Measurements from ENCODE around the gene AGAP1. TPM values are rescaled to one million over a fixed set of nuclear protein-coding genes. Genes with fewer than 3 reads are reported as not detected.

Gene AGAP1
- total RNA-seq, 3 donors from 2014 or later (not counting 1 experiment from before 2014, with no cell fraction given) = 42.0 to 56.4 (median 45.7) TPM

DNA sequence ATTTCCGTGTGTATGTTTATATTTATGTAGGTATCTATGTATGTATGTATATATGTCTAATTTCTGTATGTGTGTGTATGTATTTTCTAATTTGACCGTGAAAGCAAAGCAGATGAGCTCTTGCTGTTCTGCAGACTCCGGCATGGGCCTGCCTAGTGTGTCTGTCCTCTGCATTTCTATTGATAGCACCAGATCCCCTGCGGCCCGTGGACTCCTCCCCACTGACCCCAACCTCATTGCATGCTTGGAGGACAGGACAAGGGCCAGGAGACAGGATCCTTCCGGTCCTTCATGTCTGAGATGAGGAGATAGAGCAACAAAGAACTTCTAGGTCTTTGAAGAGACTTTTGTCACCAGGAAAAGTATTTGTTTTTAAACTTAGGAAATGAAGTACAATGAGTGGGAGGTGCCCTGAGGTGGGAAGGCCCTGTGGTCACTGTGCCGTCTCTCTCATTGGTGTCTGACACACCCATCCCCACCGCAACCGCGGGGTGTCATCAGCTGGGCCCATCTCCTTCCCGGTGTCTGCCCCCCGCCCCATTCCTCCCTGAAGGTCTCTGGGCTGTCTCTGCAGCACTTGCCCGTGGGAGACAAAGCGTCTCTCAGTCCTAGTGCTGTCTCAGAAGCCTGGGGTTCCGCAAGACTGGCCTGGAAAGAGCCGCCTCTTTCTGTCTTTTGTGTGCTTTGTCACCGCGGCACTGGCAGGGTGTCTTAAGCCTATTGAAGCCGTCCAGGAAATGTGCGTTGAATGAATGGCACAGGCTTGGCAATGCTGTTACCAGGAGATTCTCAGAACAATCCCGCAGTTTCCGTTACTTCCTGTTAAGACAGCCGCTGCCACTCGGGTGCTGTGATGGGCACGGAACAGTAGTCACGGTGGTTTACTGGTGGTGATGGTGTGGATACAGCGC is 216.4 kb downstream of the AGAP1 start:
- H3K27ac Mint-ChIP-seq = peak overlapping the region; percentile 79 to 82
- peak overlapping the region; percentile 46 for H3K27ac ChIP-seq (ENCODE audit: low read length)
- no peaks in the 10 kb centered on the region for H3K27me3 ChIP-seq (ENCODE audit: control insufficient read depth, insufficient read depth, low read length)
- no peaks in the 10 kb centered on the region for H3K9me3 ChIP-seq (ENCODE audit: control insufficient read depth, insufficient read depth, low read length)
- peak overlapping the region; percentile 69 for H3K4me3 Mint-ChIP-seq
- peaks cover 35 to 48% of the 10 kb centered on the region in 2 donors for H3K4me1 Mint-ChIP-seq
- 72% methylated on average over 27 of the region's 27 CpGs for WGBS (ENCODE audit: insufficient coverage)
- no peaks in the 10 kb centered on the region for H3K36me3 Mint-ChIP-seq
- TF ChIP-seq, protein P1, sequence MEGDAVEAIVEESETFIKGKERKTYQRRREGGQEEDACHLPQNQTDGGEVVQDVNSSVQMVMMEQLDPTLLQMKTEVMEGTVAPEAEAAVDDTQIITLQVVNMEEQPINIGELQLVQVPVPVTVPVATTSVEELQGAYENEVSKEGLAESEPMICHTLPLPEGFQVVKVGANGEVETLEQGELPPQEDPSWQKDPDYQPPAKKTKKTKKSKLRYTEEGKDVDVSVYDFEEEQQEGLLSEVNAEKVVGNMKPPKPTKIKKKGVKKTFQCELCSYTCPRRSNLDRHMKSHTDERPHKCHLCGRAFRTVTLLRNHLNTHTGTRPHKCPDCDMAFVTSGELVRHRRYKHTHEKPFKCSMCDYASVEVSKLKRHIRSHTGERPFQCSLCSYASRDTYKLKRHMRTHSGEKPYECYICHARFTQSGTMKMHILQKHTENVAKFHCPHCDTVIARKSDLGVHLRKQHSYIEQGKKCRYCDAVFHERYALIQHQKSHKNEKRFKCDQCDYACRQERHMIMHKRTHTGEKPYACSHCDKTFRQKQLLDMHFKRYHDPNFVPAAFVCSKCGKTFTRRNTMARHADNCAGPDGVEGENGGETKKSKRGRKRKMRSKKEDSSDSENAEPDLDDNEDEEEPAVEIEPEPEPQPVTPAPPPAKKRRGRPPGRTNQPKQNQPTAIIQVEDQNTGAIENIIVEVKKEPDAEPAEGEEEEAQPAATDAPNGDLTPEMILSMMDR (IDR thresholded peaks at IDR 0.05) = no peak
- no peak overlapping the region for H3K4me3 ChIP-seq (ENCODE audit: low read length)
- peak in 1 of 2 donors; percentile 59 for DNase-seq
- H3K4me1 ChIP-seq (ENCODE audit: control insufficient read depth, insufficient read depth, low read length) = peaks cover 42% of the 10 kb centered on the region
- H3K27me3 Mint-ChIP-seq (ENCODE audit: low read depth in 2 of 2) = no peaks in the 10 kb centered on the region
- H3K36me3 ChIP-seq (ENCODE audit: control insufficient read depth, insufficient read depth, low read length) = no peaks in the 10 kb centered on the region
- peak; percentile 62 to 80 (median 72) for ATAC-seq
- H3K9me3 Mint-ChIP-seq = no peaks in the 10 kb centered on the region
- intact Hi-C loops (cut with micrococcal nuclease) = no loop called here

DNA sequence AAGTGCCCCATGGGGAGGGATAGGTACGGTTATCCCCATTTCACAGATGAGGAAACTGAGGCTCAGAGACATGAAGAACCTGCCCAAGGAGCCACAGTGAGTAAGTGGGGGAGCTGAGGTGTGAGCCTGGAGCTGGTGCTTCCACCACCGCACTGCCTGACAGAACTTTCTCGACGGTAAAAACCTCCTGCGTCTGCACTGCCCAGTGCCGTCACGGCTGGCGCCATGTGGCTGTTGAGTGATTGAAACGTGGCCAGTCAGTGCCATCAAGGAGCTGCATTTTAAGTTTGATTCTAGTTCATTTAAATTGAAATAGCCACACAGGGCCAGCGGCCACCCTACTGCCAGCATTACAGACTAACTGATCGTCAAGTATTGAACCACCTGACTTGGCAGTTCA is 217.1 kb downstream of the AGAP1 start:
- H3K36me3 Mint-ChIP-seq = no peaks in the 10 kb centered on the region
- peak overlapping the region; percentile 46 for H3K27ac ChIP-seq (ENCODE audit: low read length)
- no peaks in the 10 kb centered on the region for H3K27me3 Mint-ChIP-seq (ENCODE audit: low read depth in 2 of 2)
- intact Hi-C loops (cut with micrococcal nuclease) = no loop called here
- no peak overlapping the region for H3K4me3 ChIP-seq (ENCODE audit: low read length)
- H3K4me1 ChIP-seq (ENCODE audit: control insufficient read depth, insufficient read depth, low read length) = peaks cover 42% of the 10 kb centered on the region
- H3K27me3 ChIP-seq (ENCODE audit: control insufficient read depth, insufficient read depth, low read length) = no peaks in the 10 kb centered on the region
- H3K4me3 Mint-ChIP-seq = peak overlapping the region; percentile 69
- H3K9me3 ChIP-seq (ENCODE audit: control insufficient read depth, insufficient read depth, low read length) = no peaks in the 10 kb centered on the region
- ATAC-seq (peak; percentile 35 to 53 (median 47)), DNase-seq (peak in 1 of 2 donors; percentile 13)
- no peaks in the 10 kb centered on the region for H3K9me3 Mint-ChIP-seq
- 84% methylated on average over 11 of the region's 11 CpGs for WGBS (ENCODE audit: insufficient coverage)
- TF ChIP-seq, protein P1 (IDR thresholded peaks at IDR 0.05) = no peak
- H3K27ac Mint-ChIP-seq = peak overlapping the region; percentile 79 to 82
- no peaks in the 10 kb centered on the region for H3K36me3 ChIP-seq (ENCODE audit: control insufficient read depth, insufficient read depth, low read length)
- peaks cover 35 to 54% of the 10 kb centered on the region in 2 donors for H3K4me1 Mint-ChIP-seq

DNA sequence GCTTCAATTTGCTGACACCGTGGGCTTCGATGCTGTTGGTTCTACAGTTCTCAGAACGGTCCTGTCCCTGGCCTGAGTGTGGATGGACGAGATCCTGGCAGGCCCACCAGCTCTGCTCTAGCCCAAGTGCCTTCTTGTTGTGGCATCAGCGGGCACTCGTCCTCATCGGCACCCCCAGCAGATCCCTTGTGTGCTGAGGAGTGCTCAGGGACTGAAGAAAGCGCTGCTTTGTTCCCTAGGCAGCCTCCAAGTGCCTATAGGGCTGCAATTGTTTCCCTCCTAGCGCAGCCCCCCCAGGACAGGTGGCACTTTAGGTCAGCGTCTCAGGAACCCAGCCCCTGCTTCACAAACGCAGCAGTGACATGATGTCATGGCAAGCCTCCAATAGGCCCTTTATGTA is 217.7 kb downstream of the AGAP1 start:
- H3K27me3 ChIP-seq (ENCODE audit: control insufficient read depth, insufficient read depth, low read length) = no peaks in the 10 kb centered on the region
- Mint-ChIP-seq H3K27ac (no peak overlapping the region), H3K4me3 (no peak overlapping the region), H3K4me1 (peaks cover 35 to 59% of the 10 kb centered on the region in 2 donors), H3K27me3 (ENCODE audit: low read depth in 2 of 2) (no peaks in the 10 kb centered on the region), H3K9me3 (no peaks in the 10 kb centered on the region), H3K36me3 (no peaks in the 10 kb centered on the region)
- WGBS (ENCODE audit: insufficient coverage) = 83% methylated on average over 11 of the region's 11 CpGs
- H3K27ac ChIP-seq (ENCODE audit: low read length) = no peak overlapping the region
- TF ChIP-seq, protein P1 (IDR thresholded peaks at IDR 0.05) = no peak
- ATAC-seq = no peak
- intact Hi-C loops (cut with micrococcal nuclease) = no loop called here
- H3K9me3 ChIP-seq (ENCODE audit: control insufficient read depth, insufficient read depth, low read length) = no peaks in the 10 kb centered on the region
- no peaks in the 10 kb centered on the region for H3K36me3 ChIP-seq (ENCODE audit: control insufficient read depth, insufficient read depth, low read length)
- no peak for DNase-seq
- H3K4me1 ChIP-seq (ENCODE audit: control insufficient read depth, insufficient read depth, low read length) = peaks cover 42% of the 10 kb centered on the region
- H3K4me3 ChIP-seq (ENCODE audit: low read length) = no peak overlapping the region

Measured in natural killer cell (primary cell).